Mucosa of stomach (tissue), 1 donor: ENCODE measurements around the gene LSM2.
"Not testable (repeated sequence)": the region's sequence is repeated elsewhere in the genome, so short reads cannot be mapped to it uniquely, and the experiment has no call there.

ENCODE experiments used
- H3K27me3 ChIP-seq: one replicate; pipeline ENCODE4 v1.7.0; 2013; ENCODE audit warnings: mild to moderate bottlenecking, low read length; ENCODE audit not compliant: control insufficient read depth, insufficient read depth
- H3K36me3 ChIP-seq: one replicate; pipeline ENCODE4 v1.7.0; 2013; ENCODE audit warnings: low read length; ENCODE audit not compliant: control insufficient read depth, insufficient read depth
- H3K4me1 ChIP-seq: one replicate; pipeline ENCODE4 v1.7.0; 2013; ENCODE audit warnings: mild to moderate bottlenecking, low read length; ENCODE audit not compliant: control insufficient read depth, insufficient read depth
- H3K4me3 ChIP-seq: one replicate; pipeline ENCODE4 v1.7.0; 2013; ENCODE audit warnings: low read length
- H3K9ac ChIP-seq: one replicate; pipeline ENCODE4 v1.7.0; 2013; ENCODE audit warnings: mild to moderate bottlenecking, low read length, moderate library complexity
- H3K9me3 ChIP-seq: one replicate; pipeline ENCODE4 v1.7.0; 2013; ENCODE audit warnings: mild to moderate bottlenecking, low read length, moderate library complexity; ENCODE audit not compliant: control insufficient read depth
- donor health status: Pancreatic carcinoma.

Gene LSM2

GRCh38 chr6:31805939-31806469 is 762 bp downstream of the LSM2 start:
- no peaks in the 10 kb centered on the region for H3K9me3 ChIP-seq
- peak overlapping the region; percentile 78 for H3K9ac ChIP-seq
- H3K4me3 ChIP-seq: peak overlapping the region; percentile 37
- H3K4me1 ChIP-seq: peaks cover 14% of the 10 kb centered on the region
- H3K36me3 ChIP-seq: no peaks in the 10 kb centered on the region
- H3K27me3 ChIP-seq: no peaks in the 10 kb centered on the region

- H3K9me3 ChIP-seq, H3K4me1 ChIP-seq, H3K4me3 ChIP-seq, H3K27me3 ChIP-seq, H3K36me3 ChIP-seq, H3K9ac ChIP-seq: not testable (repeated sequence)
Observed at GRCh38 chr6:31801031-31801927, 5.5 kb downstream of the LSM2 start.

GRCh38 chr6:31799781-31800180 is 7.0 kb downstream of the LSM2 start:
- Histone ChIP-seq H3K9me3 (no peaks in the 10 kb centered on the region), H3K4me1 (peaks cover 1% of the 10 kb centered on the region), H3K9ac (no peak overlapping the region), H3K27me3 (no peaks in the 10 kb centered on the region), H3K36me3 (no peaks in the 10 kb centered on the region), H3K4me3 (no peak overlapping the region)

GRCh38 chr6:31797588-31797987 is 9.2 kb downstream of the LSM2 start:
- no peaks in the 10 kb centered on the region for H3K36me3 ChIP-seq
- H3K27me3 ChIP-seq: no peaks in the 10 kb centered on the region
- no peaks in the 10 kb centered on the region for H3K9me3 ChIP-seq

GRCh38 chr6:31796993-31797385 is 9.8 kb downstream of the LSM2 start:
- Histone ChIP-seq H3K9ac (no peak overlapping the region), H3K36me3 (no peaks in the 10 kb centered on the region), H3K4me3 (no peak overlapping the region), H3K27me3 (no peaks in the 10 kb centered on the region), H3K4me1 (peaks cover 9% of the 10 kb centered on the region), H3K9me3 (no peaks in the 10 kb centered on the region)

More at GRCh38 chr6:31797588-31797987, 9.2 kb downstream of the LSM2 start:
- no peak overlapping the region for H3K4me3 ChIP-seq
- no peak overlapping the region for H3K9ac ChIP-seq
- peaks cover 9% of the 10 kb centered on the region for H3K4me1 ChIP-seq

- H3K9me3 ChIP-seq: no peaks in the 10 kb centered on the region
- H3K27me3 ChIP-seq: no peaks in the 10 kb centered on the region
- H3K4me1 ChIP-seq: peaks cover 9% of the 10 kb centered on the region
- peak within 1 kb of the TSS; percentile 77 for H3K4me3 ChIP-seq
- no peaks in the 10 kb centered on the region for H3K36me3 ChIP-seq
- H3K9ac ChIP-seq: peak within 1 kb of the TSS; percentile 98
Observed at GRCh38 chr6:31795616-31796298, 11.0 kb downstream of the LSM2 start, which contains the start of gene VARS1. TSS of gene VARS1 (minus strand) at chr6:31795752. CDS start at chr6:31795217, 535 bp downstream.

GRCh38 chr6:31794866-31795615 is 11.7 kb downstream of the LSM2 start:
- H3K4me3 ChIP-seq: peak overlapping the region; percentile 77
- H3K27me3 ChIP-seq: no peaks in the 10 kb centered on the region
- H3K9me3 ChIP-seq: no peaks in the 10 kb centered on the region
- peak overlapping the region; percentile 98 for H3K9ac ChIP-seq
- no peaks in the 10 kb centered on the region for H3K36me3 ChIP-seq
- peaks cover 9% of the 10 kb centered on the region for H3K4me1 ChIP-seq

GRCh38 chr6:31794294-31794865 is 12.4 kb downstream of the LSM2 start:
- Histone ChIP-seq H3K36me3 (no peaks in the 10 kb centered on the region), H3K27me3 (no peaks in the 10 kb centered on the region), H3K4me3 (peak overlapping the region; percentile 77), H3K4me1 (peaks cover 9% of the 10 kb centered on the region), H3K9me3 (no peaks in the 10 kb centered on the region), H3K9ac (peak overlapping the region; percentile 98)

- not testable (repeated sequence) for H3K27me3 ChIP-seq, H3K9me3 ChIP-seq, H3K4me3 ChIP-seq, H3K4me1 ChIP-seq, H3K36me3 ChIP-seq
- H3K9ac ChIP-seq: peak overlapping the region; percentile 98
Observed at GRCh38 chr6:31793927-31794245, 12.9 kb downstream of the LSM2 start.

GRCh38 chr6:31792761-31793171 is 14.0 kb downstream of the LSM2 start:
- Histone ChIP-seq H3K36me3 (no peaks in the 10 kb centered on the region), H3K27me3 (no peaks in the 10 kb centered on the region)

GRCh38 chr6:31792090-31792374 is 14.7 kb downstream of the LSM2 start:
- no peaks in the 10 kb centered on the region for H3K36me3 ChIP-seq
- no peaks in the 10 kb centered on the region for H3K27me3 ChIP-seq
- H3K4me3 ChIP-seq: no peak overlapping the region
- H3K4me1 ChIP-seq: peaks cover 9% of the 10 kb centered on the region
- H3K9me3 ChIP-seq: no peaks in the 10 kb centered on the region
- no peak overlapping the region for H3K9ac ChIP-seq

More at GRCh38 chr6:31792761-31793171, 14.0 kb downstream of the LSM2 start:
- Histone ChIP-seq H3K4me3 (no peak overlapping the region), H3K4me1 (peaks cover 9% of the 10 kb centered on the region), H3K9me3 (no peaks in the 10 kb centered on the region), H3K9ac (no peak overlapping the region)
